Activated T-helper 17 cell treated with anti-CD3 and anti-CD28 coated beads, Interleukin-2, amount 50 U/mL, for 72 hours (primary cell): ENCODE results near the gene CYP46A1. TPM values are rescaled to one million over a fixed set of nuclear protein-coding genes. Genes with fewer than 3 reads are reported as not detected.

Source experiments
- ATAC-seq: fragments of 150-1000 bp; cut with Tn5 transposase; replicated peaks from 2 replicates; pipeline ENCODE4 v1.10.0; 2021; ENCODE audit warnings: mild to moderate bottlenecking, moderate library complexity
- H3K27ac Mint-ChIP-seq: one replicate; pipeline ENCODE4 v1.8.0; 2022; ENCODE audit warnings: mixed read lengths
- H3K27me3 Mint-ChIP-seq: one replicate; pipeline ENCODE4 v1.8.0; 2022; ENCODE audit warnings: mixed read lengths
- H3K36me3 Mint-ChIP-seq: one replicate; pipeline ENCODE4 v1.8.0; 2022; ENCODE audit warnings: low read depth, mild to moderate bottlenecking, mixed read lengths
- H3K4me1 Mint-ChIP-seq: one replicate; pipeline ENCODE4 v1.8.0; 2022; ENCODE audit warnings: mixed read lengths
- H3K4me3 Mint-ChIP-seq: one replicate; pipeline ENCODE4 v1.8.0; 2022; ENCODE audit warnings: mild to moderate bottlenecking, mixed read lengths
- H3K9me3 Mint-ChIP-seq: one replicate; pipeline ENCODE4 v1.8.0; 2022; ENCODE audit warnings: mixed read lengths
- total RNA-seq, 2 donors: library from RNA; stranded (reverse); gene quantifications; one replicate each; pipeline ENCODE4 v1.2.3, GENCODE V29; 2022

The CYP46A1 gene
- total RNA-seq, 2 donors from 2014 or later = 0.04 to 0.16 TPM

GRCh38 chr14:99737956-99738667, 54.0 kb downstream of the CYP46A1 start:
- no peak overlapping the region for H3K4me3 Mint-ChIP-seq

DNA sequence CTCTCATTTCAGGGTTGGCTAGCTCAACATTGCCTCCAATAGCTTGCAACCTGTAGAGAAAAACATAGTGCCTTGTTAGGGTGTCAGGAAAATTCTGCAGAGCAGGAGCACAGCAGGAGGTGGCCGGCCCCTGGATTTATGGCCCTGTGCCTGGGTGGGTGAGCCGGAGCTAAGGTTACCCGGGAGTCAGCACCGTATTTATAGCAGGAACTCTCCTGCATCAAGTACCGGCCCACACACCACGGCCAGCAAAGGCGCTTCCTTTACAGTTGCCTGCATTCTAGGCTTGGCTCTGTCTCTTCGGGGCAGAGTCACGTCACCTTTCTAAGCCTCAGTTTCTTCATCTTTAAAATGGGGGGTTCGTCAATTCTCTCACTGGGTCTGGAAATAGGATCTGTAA, 56.3 kb downstream of the CYP46A1 start:
- no peaks in the 10 kb centered on the region for H3K36me3 Mint-ChIP-seq
- H3K27me3 Mint-ChIP-seq = peaks cover 33% of the 10 kb centered on the region
- ATAC-seq = no peak
- no peaks in the 10 kb centered on the region for H3K4me1 Mint-ChIP-seq
- no peak overlapping the region for H3K4me3 Mint-ChIP-seq
- no peaks in the 10 kb centered on the region for H3K9me3 Mint-ChIP-seq
- H3K27ac Mint-ChIP-seq = no peak overlapping the region

More at GRCh38 chr14:99737956-99738667, 54.0 kb downstream of the CYP46A1 start:
- H3K9me3 Mint-ChIP-seq = no peaks in the 10 kb centered on the region
- peaks cover 44% of the 10 kb centered on the region for H3K27me3 Mint-ChIP-seq
- peak; percentile 8 for ATAC-seq
- H3K4me1 Mint-ChIP-seq = no peaks in the 10 kb centered on the region
- no peak overlapping the region for H3K27ac Mint-ChIP-seq
- H3K36me3 Mint-ChIP-seq = no peaks in the 10 kb centered on the region

- Mint-ChIP-seq H3K4me3 (no peak overlapping the region), H3K36me3 (no peaks in the 10 kb centered on the region), H3K4me1 (no peaks in the 10 kb centered on the region), H3K27me3 (peaks cover 26% of the 10 kb centered on the region), H3K27ac (no peak overlapping the region), H3K9me3 (no peaks in the 10 kb centered on the region)
- ATAC-seq = no peak
Measured at GRCh38 chr14:99741227-99741976, 57.3 kb downstream of the CYP46A1 start.

- no peaks in the 10 kb centered on the region for H3K36me3 Mint-ChIP-seq
- no peaks in the 10 kb centered on the region for H3K4me1 Mint-ChIP-seq
- no peaks in the 10 kb centered on the region for H3K9me3 Mint-ChIP-seq
- no peak for ATAC-seq
- peaks cover 20% of the 10 kb centered on the region for H3K27me3 Mint-ChIP-seq
- H3K27ac Mint-ChIP-seq = peak overlapping the region; percentile 2
- no peak overlapping the region for H3K4me3 Mint-ChIP-seq
Measured at GRCh38 chr14:99742074-99742473, 58.0 kb downstream of the CYP46A1 start.

- Mint-ChIP-seq H3K36me3 (no peaks in the 10 kb centered on the region), H3K4me3 (no peak overlapping the region), H3K4me1 (no peaks in the 10 kb centered on the region), H3K27ac (peak overlapping the region; percentile 2), H3K27me3 (peaks cover 19% of the 10 kb centered on the region), H3K9me3 (no peaks in the 10 kb centered on the region)
- ATAC-seq = no peak
Measured at GRCh38 chr14:99742509-99743487, 58.7 kb downstream of the CYP46A1 start.

GRCh38 chr14:99744199-99744872, 60.2 kb downstream of the CYP46A1 start:
- H3K36me3 Mint-ChIP-seq = no peaks in the 10 kb centered on the region
- peak overlapping the region; percentile 22 for H3K27ac Mint-ChIP-seq
- no peaks in the 10 kb centered on the region for H3K4me1 Mint-ChIP-seq
- no peak for ATAC-seq
- H3K27me3 Mint-ChIP-seq = peaks cover 18% of the 10 kb centered on the region
- H3K9me3 Mint-ChIP-seq = no peaks in the 10 kb centered on the region
- no peak overlapping the region for H3K4me3 Mint-ChIP-seq

DNA sequence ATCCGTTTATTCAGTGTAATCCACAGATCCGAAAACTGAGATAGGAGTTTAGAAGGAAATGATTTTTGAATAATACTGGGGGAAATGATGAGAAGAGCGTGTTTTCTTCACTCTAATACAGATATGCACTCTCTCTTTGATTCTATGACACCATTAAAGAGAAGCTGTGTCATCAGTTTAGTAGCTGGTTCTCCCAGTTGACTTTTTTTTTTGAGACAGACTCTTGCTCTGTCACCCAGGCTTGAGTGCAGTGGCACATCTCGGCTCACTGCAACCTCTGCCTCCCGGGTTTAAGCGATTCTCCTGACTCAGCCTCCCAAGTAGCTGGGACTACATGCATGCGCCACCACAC, 60.8 kb downstream of the CYP46A1 start:
- Mint-ChIP-seq H3K36me3 (no peaks in the 10 kb centered on the region), H3K4me3 (no peak overlapping the region), H3K27ac (peak overlapping the region; percentile 22), H3K27me3 (peaks cover 13% of the 10 kb centered on the region), H3K4me1 (no peaks in the 10 kb centered on the region), H3K9me3 (no peaks in the 10 kb centered on the region)
- peak; percentile 60 for ATAC-seq

GRCh38 chr14:99745307-99745951, 61.3 kb downstream of the CYP46A1 start:
- H3K4me1 Mint-ChIP-seq = no peaks in the 10 kb centered on the region
- H3K27me3 Mint-ChIP-seq = peaks cover 12% of the 10 kb centered on the region
- H3K9me3 Mint-ChIP-seq = no peaks in the 10 kb centered on the region
- H3K27ac Mint-ChIP-seq = peak overlapping the region; percentile 22
- peak; percentile 55 for ATAC-seq
- no peaks in the 10 kb centered on the region for H3K36me3 Mint-ChIP-seq
- peak overlapping the region; percentile 1 for H3K4me3 Mint-ChIP-seq

DNA sequence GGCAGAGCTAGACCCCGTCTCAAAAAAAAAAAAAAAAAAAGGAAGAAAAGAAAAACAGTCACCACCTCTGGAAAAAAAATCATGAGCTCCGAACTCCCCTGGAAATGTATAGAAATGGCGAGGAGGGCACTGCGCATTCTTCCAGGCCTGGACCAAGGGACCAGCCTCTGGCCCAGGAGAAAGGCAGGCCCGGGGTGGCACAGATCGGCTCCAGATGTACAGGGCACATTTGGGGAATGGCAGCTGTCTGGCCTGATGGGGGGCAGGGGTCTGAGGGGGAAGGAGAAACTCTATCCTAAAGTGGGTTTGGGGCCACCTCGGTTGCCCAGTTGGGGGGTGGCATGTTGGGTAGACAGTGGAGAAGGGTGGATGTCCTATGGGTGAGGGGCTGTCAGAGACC, 63.1 kb downstream of the CYP46A1 start:
- Mint-ChIP-seq H3K36me3 (no peaks in the 10 kb centered on the region), H3K9me3 (no peaks in the 10 kb centered on the region), H3K4me3 (peak overlapping the region; percentile 10), H3K27ac (no peak overlapping the region), H3K27me3 (peaks cover 22% of the 10 kb centered on the region), H3K4me1 (peaks cover 5% of the 10 kb centered on the region)
- no peak for ATAC-seq

- no peak for ATAC-seq
- H3K27me3 Mint-ChIP-seq = peaks cover 20% of the 10 kb centered on the region
- H3K4me1 Mint-ChIP-seq = peaks cover 5% of the 10 kb centered on the region
- H3K36me3 Mint-ChIP-seq = no peaks in the 10 kb centered on the region
- H3K4me3 Mint-ChIP-seq = no peak overlapping the region
- H3K27ac Mint-ChIP-seq = no peak overlapping the region
- H3K9me3 Mint-ChIP-seq = no peaks in the 10 kb centered on the region
Measured at GRCh38 chr14:99747582-99748330, 63.7 kb downstream of the CYP46A1 start.

DNA sequence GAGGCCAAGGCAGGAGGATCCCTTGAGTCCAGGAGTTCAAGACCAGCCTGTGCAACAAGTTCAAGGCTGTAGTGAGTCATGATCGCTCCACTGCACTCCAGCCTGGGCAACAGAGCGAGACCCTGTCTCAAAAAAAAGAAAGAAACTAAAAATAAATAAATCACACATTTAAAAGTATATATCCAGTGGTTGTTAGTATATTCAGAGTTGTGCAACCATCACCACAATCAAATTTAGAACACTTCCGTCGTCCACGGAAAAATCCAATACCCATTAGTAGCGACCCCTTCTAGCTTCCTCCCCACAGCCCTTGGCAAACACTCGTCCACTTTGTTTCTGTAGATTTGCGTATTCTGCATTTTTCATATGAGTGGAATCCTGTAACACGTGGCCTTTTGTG, 64.4 kb downstream of the CYP46A1 start:
- Mint-ChIP-seq H3K36me3 (no peaks in the 10 kb centered on the region), H3K9me3 (no peaks in the 10 kb centered on the region), H3K4me3 (no peak overlapping the region), H3K27ac (no peak overlapping the region), H3K27me3 (peaks cover 23% of the 10 kb centered on the region), H3K4me1 (peaks cover 8% of the 10 kb centered on the region)
- no peak for ATAC-seq

DNA sequence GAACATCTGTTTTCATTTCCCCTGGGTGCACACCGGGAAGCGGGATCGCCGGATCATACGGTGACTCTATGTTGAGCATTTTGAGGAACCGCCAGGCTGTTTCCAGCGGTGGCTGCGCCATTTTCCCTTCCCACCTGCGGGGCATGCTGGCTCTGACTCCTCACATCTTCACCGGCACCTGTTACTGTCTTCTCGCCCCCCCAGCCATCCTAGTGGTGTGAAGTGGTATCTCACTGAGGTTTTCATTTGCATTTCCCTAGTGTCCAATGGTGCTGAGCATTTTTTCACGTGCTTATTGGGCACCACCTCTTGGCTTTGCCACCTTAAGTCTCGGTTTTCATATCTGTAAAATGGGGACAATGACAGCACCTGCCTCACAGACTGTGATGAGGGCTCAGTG, 65.0 kb downstream of the CYP46A1 start:
- H3K36me3 Mint-ChIP-seq = no peaks in the 10 kb centered on the region
- peaks cover 26% of the 10 kb centered on the region for H3K27me3 Mint-ChIP-seq
- H3K27ac Mint-ChIP-seq = no peak overlapping the region
- no peak for ATAC-seq
- H3K4me3 Mint-ChIP-seq = no peak overlapping the region
- no peaks in the 10 kb centered on the region for H3K9me3 Mint-ChIP-seq
- peaks cover 10% of the 10 kb centered on the region for H3K4me1 Mint-ChIP-seq
